GM06990 (cell line): ENCODE results near the gene OR51G1.
"Not testable (repeated sequence)": the region's sequence is repeated elsewhere in the genome, so short reads cannot be mapped to it uniquely, and the experiment has no call there.

Experiments
- DNase-seq: peaks from one replicate; pipeline ENCODE4 v3.0.0-alpha.2; 2011; ENCODE audit not compliant: insufficient read length; ENCODE audit errors: extremely low read depth
- H3K27me3 ChIP-seq: replicated peaks from 2 replicates; pipeline ENCODE4 v1.6.0; 2011; ENCODE audit warnings: low read length; ENCODE audit not compliant: control insufficient read depth, insufficient read depth
- H3K36me3 ChIP-seq: 2 replicates; pipeline ENCODE4 v1.5.1; 2011; ENCODE audit warnings: low read length; ENCODE audit not compliant: control insufficient read depth, insufficient read depth
- H3K4me3 ChIP-seq: replicated peaks from 2 replicates; pipeline ENCODE4 v1.5.1; 2011; ENCODE audit warnings: low read depth, mild to moderate bottlenecking, control low read depth, low read length
- TF ChIP-seq, protein P1 (sequence below): IDR thresholded peaks from 2 replicates; pipeline ENCODE4 v1.5.1; 2011; ENCODE audit warnings: low read length, control low read depth, mild to moderate bottlenecking, inconsistent platforms; ENCODE audit not compliant: insufficient read depth, poor library complexity, severe bottlenecking

The OR51G1 gene, protein sequence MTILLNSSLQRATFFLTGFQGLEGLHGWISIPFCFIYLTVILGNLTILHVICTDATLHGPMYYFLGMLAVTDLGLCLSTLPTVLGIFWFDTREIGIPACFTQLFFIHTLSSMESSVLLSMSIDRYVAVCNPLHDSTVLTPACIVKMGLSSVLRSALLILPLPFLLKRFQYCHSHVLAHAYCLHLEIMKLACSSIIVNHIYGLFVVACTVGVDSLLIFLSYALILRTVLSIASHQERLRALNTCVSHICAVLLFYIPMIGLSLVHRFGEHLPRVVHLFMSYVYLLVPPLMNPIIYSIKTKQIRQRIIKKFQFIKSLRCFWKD

DNA sequence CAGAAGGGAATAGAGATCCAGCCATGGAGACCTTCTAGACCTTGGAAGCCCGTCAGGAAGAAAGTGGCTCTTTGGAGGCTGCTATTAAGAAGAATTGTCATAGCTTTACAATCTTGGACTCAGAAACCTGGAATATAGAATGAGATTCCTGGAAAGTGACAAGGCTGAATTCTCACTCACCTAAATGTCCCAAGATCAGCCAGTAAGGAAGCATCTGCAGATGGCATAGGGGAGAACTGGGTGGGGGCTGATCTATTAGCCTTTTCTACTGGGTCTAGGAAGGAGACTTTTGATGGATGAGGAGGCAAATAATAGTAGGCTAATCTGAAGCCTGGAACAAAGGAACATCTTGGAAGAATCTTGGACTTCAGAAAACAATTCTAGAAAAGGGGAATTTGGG is at the start of gene OR51G1:
Gene OR51G1 (minus strand): TSS at position 101 of the 400 bp plus-strand sequence. CDS start 0 bp downstream, at position 101.
- Histone ChIP-seq H3K36me3 (no peaks in the 10 kb centered on the region), H3K4me3 (no peak within 1 kb of the TSS), H3K27me3 (no peaks in the 10 kb centered on the region; the same call in 1 of the 2 replicates)
- no peak for DNase-seq
- TF ChIP-seq, protein P1, sequence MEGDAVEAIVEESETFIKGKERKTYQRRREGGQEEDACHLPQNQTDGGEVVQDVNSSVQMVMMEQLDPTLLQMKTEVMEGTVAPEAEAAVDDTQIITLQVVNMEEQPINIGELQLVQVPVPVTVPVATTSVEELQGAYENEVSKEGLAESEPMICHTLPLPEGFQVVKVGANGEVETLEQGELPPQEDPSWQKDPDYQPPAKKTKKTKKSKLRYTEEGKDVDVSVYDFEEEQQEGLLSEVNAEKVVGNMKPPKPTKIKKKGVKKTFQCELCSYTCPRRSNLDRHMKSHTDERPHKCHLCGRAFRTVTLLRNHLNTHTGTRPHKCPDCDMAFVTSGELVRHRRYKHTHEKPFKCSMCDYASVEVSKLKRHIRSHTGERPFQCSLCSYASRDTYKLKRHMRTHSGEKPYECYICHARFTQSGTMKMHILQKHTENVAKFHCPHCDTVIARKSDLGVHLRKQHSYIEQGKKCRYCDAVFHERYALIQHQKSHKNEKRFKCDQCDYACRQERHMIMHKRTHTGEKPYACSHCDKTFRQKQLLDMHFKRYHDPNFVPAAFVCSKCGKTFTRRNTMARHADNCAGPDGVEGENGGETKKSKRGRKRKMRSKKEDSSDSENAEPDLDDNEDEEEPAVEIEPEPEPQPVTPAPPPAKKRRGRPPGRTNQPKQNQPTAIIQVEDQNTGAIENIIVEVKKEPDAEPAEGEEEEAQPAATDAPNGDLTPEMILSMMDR, result no peak

- DNase-seq, result no peak
- TF ChIP-seq, protein P1, result no peak
- Histone ChIP-seq H3K36me3 (no peaks in the 10 kb centered on the region), H3K4me3 (no peak overlapping the region), H3K27me3 (no peaks in the 10 kb centered on the region)
Measured at GRCh38 chr11:4962816-4963215, 38.7 kb upstream of the OR51G1 start.

- H3K27me3 ChIP-seq, result no peaks in the 10 kb centered on the region
- H3K4me3 ChIP-seq, result no peak overlapping the region
- H3K36me3 ChIP-seq, result no peaks in the 10 kb centered on the region
- TF ChIP-seq, protein P1, result no peak
- DNase-seq, result no peak
Measured at GRCh38 chr11:4960877-4961276, 36.7 kb upstream of the OR51G1 start.

DNA sequence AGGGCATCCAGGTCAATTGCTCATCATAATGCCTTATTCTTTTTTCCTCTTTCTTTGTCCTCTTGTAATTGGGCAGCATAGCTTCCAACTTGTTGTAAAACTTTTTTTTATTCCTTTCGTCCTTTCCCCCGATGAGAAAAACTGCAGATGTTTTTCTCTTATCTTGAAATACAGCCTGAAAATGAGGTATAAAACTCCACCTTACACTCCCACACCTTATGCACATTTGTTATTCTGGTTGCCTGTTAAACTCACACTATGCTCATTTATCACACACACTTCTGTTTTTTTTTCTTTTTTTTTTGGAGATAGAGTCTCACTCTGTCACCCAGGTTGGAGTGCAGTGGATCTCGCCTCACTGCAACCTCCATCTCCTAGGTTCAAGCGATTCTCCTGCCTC is 33.3 kb upstream of the OR51G1 start:
- no peak for DNase-seq
- no peaks in the 10 kb centered on the region for H3K27me3 ChIP-seq
- H3K4me3 ChIP-seq, result no peak overlapping the region
- no peaks in the 10 kb centered on the region for H3K36me3 ChIP-seq
- TF ChIP-seq, protein P1, result no peak

- not testable (repeated sequence) for H3K36me3 ChIP-seq, DNase-seq, H3K4me3 ChIP-seq, H3K27me3 ChIP-seq
Measured at GRCh38 chr11:4955613-4956012, 31.5 kb upstream of the OR51G1 start, which contains the start of gene OR51A2. Gene OR51A2 (minus strand): TSS chr11:4955713. CDS start chr11:4955713, 0 bp downstream.

- H3K27me3 ChIP-seq, result no peaks in the 10 kb centered on the region
- no peak for DNase-seq
- TF ChIP-seq, protein P1, result no peak
- no peaks in the 10 kb centered on the region for H3K36me3 ChIP-seq
- H3K4me3 ChIP-seq, result no peak within 1 kb of the TSS
Measured at GRCh38 chr11:4947505-4947904, 23.4 kb upstream of the OR51G1 start, which contains the start of gene OR51A4. Gene OR51A4 (minus strand): TSS chr11:4947605. CDS start chr11:4947100, 505 bp downstream.
